MM.1S (cell line): ENCODE results near the gene OAS2.

Experiments used
- DNase-seq: peaks from one replicate; pipeline ENCODE4 v3.0.0-alpha.2; 2015
- H2AFZ ChIP-seq: fragments of 300-600 bp; sonication (generic); 2 replicates; pipeline ENCODE4 v1.6.0; 2016; ENCODE audit warnings: antibody characterized with exemption, low read length
- H3F3A ChIP-seq: fragments of 300-600 bp; sonication (generic); 2 replicates; pipeline ENCODE4 v1.6.1; 2016; ENCODE audit warnings: mild to moderate bottlenecking, antibody characterized with exemption, low read length, moderate library complexity, mixed read lengths; ENCODE audit not compliant: insufficient read depth
- H3K27ac ChIP-seq: fragments of 300-600 bp; sonication (generic); 2 replicates; pipeline ENCODE4 v1.5.1; 2016; ENCODE audit warnings: mild to moderate bottlenecking, low read length
- H3K27me3 ChIP-seq: fragments of 300-600 bp; sonication (generic); replicated peaks from 2 replicates; pipeline ENCODE4 v1.6.0; 2016; ENCODE audit warnings: low read length; ENCODE audit not compliant: insufficient read depth
- H3K36me3 ChIP-seq: fragments of 300-600 bp; sonication (generic); replicated peaks from 2 replicates; pipeline ENCODE4 v1.6.1; 2016; ENCODE audit warnings: mild to moderate bottlenecking, low read length, mixed read lengths; ENCODE audit not compliant: insufficient read depth
- H3K4me1 ChIP-seq: fragments of 300-600 bp; sonication (generic); 2 replicates; pipeline ENCODE4 v1.6.1; 2016; ENCODE audit warnings: low read length, mixed read lengths
- H3K4me2 ChIP-seq: fragments of 300-600 bp; sonication (generic); 2 replicates; pipeline ENCODE4 v1.6.0; 2016; ENCODE audit warnings: low read depth, low read length
- H3K4me3 ChIP-seq: fragments of 300-600 bp; sonication (generic); 2 replicates; pipeline ENCODE4 v1.5.1; 2016; ENCODE audit warnings: low read length, mixed read lengths
- H3K79me2 ChIP-seq: fragments of 300-600 bp; sonication (generic); 2 replicates; pipeline ENCODE4 v1.6.1; 2016; ENCODE audit warnings: mixed run types, low read length, mixed read lengths
- H3K9ac ChIP-seq: fragments of 300-600 bp; sonication (generic); 2 replicates; pipeline ENCODE4 v1.6.1; 2016; ENCODE audit warnings: low read length, mixed read lengths
- H3K9me2 ChIP-seq: fragments of 300-600 bp; sonication (generic); replicated peaks from 2 replicates; pipeline ENCODE4 v1.6.1; 2016; ENCODE audit warnings: mild to moderate bottlenecking, low read length, mixed read lengths; ENCODE audit not compliant: insufficient read depth
- H3K9me3 ChIP-seq: fragments of 300-600 bp; sonication (generic); replicated peaks from 2 replicates; pipeline ENCODE4 v1.6.1; 2016; ENCODE audit warnings: mild to moderate bottlenecking, low read length, mixed read lengths; ENCODE audit not compliant: insufficient read depth
- H4K20me1 ChIP-seq: fragments of 300-600 bp; sonication (generic); 2 replicates; pipeline ENCODE4 v1.6.1; 2016; ENCODE audit warnings: mild to moderate bottlenecking, low read length, moderate library complexity, mixed read lengths; ENCODE audit not compliant: insufficient read depth
- CTCF ChIP-seq: fragments of 300-600 bp; sonication (generic); IDR thresholded peaks from 2 replicates; pipeline ENCODE4 v1.5.1; 2016; ENCODE audit warnings: antibody characterized with exemption, low read length, mixed read lengths
- EZH2 ChIP-seq: fragments of 300-600 bp; sonication (generic); optimal IDR thresholded peaks from 2 replicates; pipeline ENCODE3; 2017; ENCODE audit warnings: low read depth, mild to moderate bottlenecking, antibody characterized with exemption, low read length, mixed read lengths
- EZH2phosphoT487 ChIP-seq: fragments of 300-600 bp; sonication (generic); IDR thresholded peaks from 2 replicates; pipeline ENCODE4 v1.6.1; 2018; ENCODE audit warnings: antibody characterized with exemption, low read length

Gene OAS2

GRCh38 chr12:113002155-113002554, 23.8 kb downstream of the OAS2 start:
- Histone ChIP-seq H3K4me2 (no peak overlapping the region), H4K20me1 (no peaks in the 10 kb centered on the region), H3K4me3 (no peak overlapping the region), H3F3A (peaks cover 4% of the 10 kb centered on the region; the same call in 1 of the 2 replicates), H3K27me3 (no peaks in the 10 kb centered on the region), H3K9me2 (no peaks in the 10 kb centered on the region), H3K79me2 (no peaks in the 10 kb centered on the region), H3K4me1 (peaks cover 7% of the 10 kb centered on the region; the same call in 1 of the 2 replicates), H3K9me3 (no peaks in the 10 kb centered on the region), H3K36me3 (no peaks in the 10 kb centered on the region), H3K9ac (no peak overlapping the region), H3K27ac (no peak overlapping the region), H2AFZ (no peak overlapping the region)
- DNase-seq = no peak
- TF ChIP-seq CTCF (no peak), EZH2 (no peak), EZH2phosphoT487 (no peak)

- Histone ChIP-seq H3K4me3 (no peak overlapping the region), H2AFZ (no peak overlapping the region), H3K4me2 (no peak overlapping the region), H3K27ac (no peak overlapping the region), H3K4me1 (peaks cover 7% of the 10 kb centered on the region; the same call in 1 of the 2 replicates), H3K9ac (no peak overlapping the region), H3K9me2 (no peaks in the 10 kb centered on the region), H3F3A (peaks cover 4% of the 10 kb centered on the region; the same call in 1 of the 2 replicates), H3K9me3 (no peaks in the 10 kb centered on the region), H4K20me1 (no peaks in the 10 kb centered on the region), H3K79me2 (no peaks in the 10 kb centered on the region), H3K27me3 (no peaks in the 10 kb centered on the region), H3K36me3 (no peaks in the 10 kb centered on the region)
- DNase-seq = no peak
- TF ChIP-seq EZH2 = no peak
- TF ChIP-seq EZH2phosphoT487 = no peak
- no peak for TF ChIP-seq CTCF
These were observed 24.4 kb downstream of the OAS2 start for GRCh38 chr12:113002676-113003075.

GRCh38 chr12:113003636-113004035, 25.3 kb downstream of the OAS2 start:
- H2AFZ ChIP-seq = no peak overlapping the region
- no peak for DNase-seq
- no peaks in the 10 kb centered on the region for H3K9me2 ChIP-seq
- no peaks in the 10 kb centered on the region for H3K27me3 ChIP-seq
- no peaks in the 10 kb centered on the region for H3K9me3 ChIP-seq
- no peak overlapping the region for H3K9ac ChIP-seq
- H3K4me1 ChIP-seq = peaks cover 4% of the 10 kb centered on the region; the same call in 1 of the 2 replicates
- H3K79me2 ChIP-seq = no peaks in the 10 kb centered on the region
- no peak overlapping the region for H3K4me2 ChIP-seq
- H3K36me3 ChIP-seq = no peaks in the 10 kb centered on the region
- no peak overlapping the region for H3K27ac ChIP-seq
- TF ChIP-seq CTCF = no peak
- no peak for TF ChIP-seq EZH2phosphoT487
- TF ChIP-seq EZH2 = no peak
- H4K20me1 ChIP-seq = no peaks in the 10 kb centered on the region
- H3K4me3 ChIP-seq = no peak overlapping the region
- H3F3A ChIP-seq = peaks cover 2% of the 10 kb centered on the region; the same call in 1 of the 2 replicates
